ENCODE results near the gene TRA2B.

DNA sequence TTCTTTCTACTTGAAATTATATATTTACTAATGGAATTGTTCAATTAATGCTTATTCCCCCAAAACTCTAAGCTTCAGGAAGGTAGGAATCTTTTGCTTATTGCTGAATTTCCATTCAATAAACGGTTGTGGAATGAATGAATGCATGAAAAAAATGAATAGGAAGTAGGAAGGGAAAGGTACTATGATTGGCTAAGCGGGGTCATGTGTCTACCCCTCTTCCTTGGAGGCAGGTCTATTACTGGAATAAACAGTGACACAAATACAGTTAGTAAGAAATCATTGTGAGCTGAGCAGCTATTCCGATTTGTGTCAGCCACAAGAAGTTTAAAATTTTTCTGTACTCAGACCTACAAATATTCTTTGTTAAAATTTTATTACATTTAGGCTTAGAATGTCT is 10.5 kb upstream of the TRA2B start:
- TF ChIP-seq CTCF (IDR thresholded peaks at IDR 0.05 in 8 of 11, conservative IDR thresholded peaks at IDR 0.05 in 3 of 11) (no peak), POLR2A (IDR thresholded peaks at IDR 0.05) (no peak), POLR2AphosphoS5 (IDR thresholded peaks at IDR 0.05) (no peak)
